ENCODE data around the gene AGPAT1.

The AGPAT1 gene

GRCh38 chr6:32173051-32173727, 2.7 kb downstream of the AGPAT1 start:
- DNase-seq: no peak

- DNase-seq: no peak
Measured at GRCh38 chr6:32171234-32171633, 4.7 kb downstream of the AGPAT1 start.

GRCh38 chr6:32170294-32170693, 5.6 kb downstream of the AGPAT1 start:
- no peak for DNase-seq

- no peak for DNase-seq
Measured at GRCh38 chr6:32168807-32169591, 6.9 kb downstream of the AGPAT1 start.

- no peak for DNase-seq
Measured at GRCh38 chr6:32168350-32168749, 7.5 kb downstream of the AGPAT1 start.

DNA sequence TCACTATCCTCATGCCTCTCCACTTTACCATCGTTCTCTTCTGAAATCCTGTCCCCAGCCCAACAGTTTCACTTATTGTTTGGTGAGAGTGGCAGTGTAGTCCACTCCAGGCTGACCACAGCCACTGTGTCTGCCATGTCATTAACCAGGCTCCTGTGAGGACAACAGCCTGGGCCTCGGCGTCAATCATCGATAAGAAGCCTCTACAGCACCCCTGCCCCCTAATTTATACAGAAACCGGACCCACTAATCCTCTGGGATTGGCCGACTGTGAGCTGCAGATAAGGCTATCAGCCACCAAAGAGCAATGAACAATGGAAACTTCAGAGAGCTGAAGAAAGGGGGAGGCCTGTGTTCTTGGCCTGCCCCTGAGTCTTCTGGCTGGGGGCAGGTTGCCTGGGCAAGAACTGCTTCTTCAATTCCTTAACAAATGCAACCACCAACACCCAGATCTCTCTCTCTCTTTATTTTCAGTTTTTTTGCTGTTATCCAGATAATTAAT, 8.1 kb downstream of the AGPAT1 start:
- no peak for DNase-seq

DNA sequence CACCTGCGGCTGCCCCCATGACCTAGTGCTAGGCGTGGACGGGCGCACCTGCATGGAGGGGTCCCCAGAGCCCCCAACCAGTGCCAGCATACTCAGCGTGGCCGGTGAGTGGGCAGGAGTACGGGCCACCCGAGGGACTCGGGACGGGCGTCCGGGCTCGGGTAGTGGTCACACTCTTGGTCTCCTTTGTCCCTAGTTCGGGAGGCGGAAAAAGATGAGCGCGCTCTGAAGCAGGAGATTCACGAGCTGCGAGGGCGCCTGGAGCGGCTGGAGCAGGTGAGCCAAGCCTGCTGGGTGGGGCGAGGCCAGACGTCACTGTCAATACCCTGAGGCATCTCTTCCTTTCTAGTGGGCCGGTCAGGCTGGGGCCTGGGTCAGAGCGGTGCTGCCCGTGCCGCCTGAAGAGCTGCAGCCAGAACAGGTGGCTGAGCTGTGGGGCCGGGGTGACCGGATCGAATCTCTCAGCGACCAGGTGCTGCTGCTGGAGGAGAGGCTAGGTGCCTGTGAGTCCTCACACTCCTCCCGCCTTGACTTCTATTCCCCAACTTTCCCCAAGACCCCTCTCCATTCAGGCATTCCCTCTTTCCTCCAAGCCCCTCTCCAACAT, 8.6 kb downstream of the AGPAT1 start:
- no peak for DNase-seq

- DNase-seq: no peak
Measured at GRCh38 chr6:32166411-32167061, 9.3 kb downstream of the AGPAT1 start.

DNA sequence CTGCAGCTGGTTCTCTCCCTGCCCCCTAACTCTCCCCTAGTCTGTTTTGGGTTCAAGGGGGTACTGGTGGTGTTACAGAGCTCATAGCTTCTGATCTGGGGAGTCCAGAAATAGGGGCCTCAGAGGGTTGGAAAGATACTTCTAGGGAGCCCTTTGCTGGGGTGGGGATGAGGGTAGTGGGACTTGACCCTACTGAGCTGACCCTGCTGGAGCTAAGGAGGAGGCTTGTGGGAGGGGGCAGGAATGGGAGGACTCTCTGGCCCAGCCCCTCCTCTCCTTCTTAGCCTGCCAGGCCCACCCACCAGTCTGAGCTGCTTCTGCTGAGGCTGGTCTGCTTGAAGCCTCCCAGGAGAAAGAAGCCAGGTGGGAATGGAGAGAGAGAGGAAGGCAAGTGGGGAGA, 11.6 kb downstream of the AGPAT1 start, which contains the start of gene EGFL8:
Gene EGFL8, plus strand, starts transcription at position 301 of the 400 bp plus-strand sequence. CDS start 1,571 bp downstream, outside the sequence.
- no peak for DNase-seq

DNA sequence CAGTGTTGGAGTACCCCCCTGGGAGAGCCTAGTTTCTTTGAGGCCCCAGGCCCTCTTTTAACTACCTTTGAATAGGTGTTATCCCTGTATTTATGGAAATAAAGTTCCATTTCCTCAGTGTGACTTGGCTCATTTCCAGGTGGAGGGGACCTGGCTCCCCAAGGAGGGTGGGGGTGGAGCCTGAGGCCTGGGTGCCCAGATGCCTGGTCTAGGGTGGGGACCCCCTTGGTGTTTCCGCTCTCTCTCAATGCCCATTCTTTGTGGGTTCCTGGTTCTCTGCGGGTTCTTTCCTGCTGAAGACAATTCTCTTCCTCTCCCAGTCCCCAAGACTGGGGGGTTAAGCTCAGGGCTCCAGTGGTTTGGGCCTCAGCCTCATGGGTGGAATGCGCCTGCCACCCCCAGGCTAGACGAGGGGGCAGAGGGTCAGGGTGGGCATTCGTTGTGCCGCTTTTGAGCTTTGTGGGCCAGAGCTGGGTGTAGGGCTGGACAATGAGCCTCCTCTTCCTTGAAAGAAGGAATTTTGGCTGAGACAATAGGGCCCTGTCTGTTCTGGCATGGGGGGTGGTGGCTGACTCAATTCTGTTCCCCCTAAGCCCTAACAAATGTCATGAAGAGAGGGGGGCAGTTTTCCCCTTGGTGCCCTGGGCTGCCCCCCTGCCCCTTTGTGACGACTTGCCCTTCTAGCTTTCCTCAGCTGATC, 12.2 kb downstream of the AGPAT1 start:
- DNase-seq: peak in 3 of 51 donors; percentile 9 to 52 (median 49)

- no peak for DNase-seq
Measured at GRCh38 chr6:32158052-32158451, 17.8 kb downstream of the AGPAT1 start.

- DNase-seq: no peak
Measured at GRCh38 chr6:32156891-32157290, 19.0 kb downstream of the AGPAT1 start.

GRCh38 chr6:32154514-32155161, 21.2 kb downstream of the AGPAT1 start:
- DNase-seq: peak in 33 of 51 donors; percentile 16 to 82 (median 55)

GRCh38 chr6:32153564-32154513, 22.0 kb downstream of the AGPAT1 start, which contains the start of gene PPT2:
Gene PPT2 (plus strand): TSS chr6:32154141. CDS start chr6:32154595, 454 bp downstream.
- DNase-seq: peak in 50 of 51 donors; percentile 49 to 94 (median 82)

DNA sequence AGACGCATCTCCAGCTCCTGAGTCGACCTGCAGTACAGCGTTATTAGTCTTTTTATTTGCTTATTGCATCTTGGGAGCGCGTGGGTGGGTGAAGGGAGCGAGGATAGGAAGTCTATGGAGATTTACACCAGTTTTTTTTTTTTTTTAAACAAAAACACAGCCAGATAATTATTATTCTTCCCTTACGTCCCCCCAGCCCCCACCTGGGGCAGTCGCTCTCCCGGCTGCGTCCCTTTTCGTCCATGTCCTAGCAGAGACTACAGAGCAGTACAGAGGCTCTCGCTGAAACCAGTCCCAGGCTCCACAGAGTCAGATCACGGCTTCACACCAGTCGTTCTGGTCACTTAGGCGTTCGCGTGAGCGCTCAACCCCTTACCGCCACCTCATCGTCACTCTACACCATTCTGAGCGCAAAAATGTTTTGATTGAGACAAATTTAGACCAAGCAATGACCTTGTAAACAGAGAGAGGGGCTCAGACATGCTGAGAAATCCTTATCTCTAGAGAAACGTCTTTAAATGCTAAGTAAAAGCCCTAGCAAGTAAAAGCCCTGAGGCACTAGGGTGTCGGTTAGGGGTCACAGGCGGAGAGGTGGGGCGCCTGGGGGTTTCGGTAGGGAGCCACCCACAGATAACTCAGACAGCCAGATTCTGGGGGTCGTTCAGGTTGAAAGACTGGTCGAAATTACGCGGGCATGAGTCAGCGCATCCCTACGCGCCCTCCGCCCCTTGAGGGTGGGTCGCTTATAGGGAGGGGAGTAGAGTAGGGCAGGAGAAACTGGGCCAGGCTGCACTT, 22.9 kb downstream of the AGPAT1 start:
- peak in 19 of 51 donors; percentile 9 to 63 (median 30) for DNase-seq

- peak in 15 of 51 donors; percentile 9 to 59 (median 30) for DNase-seq
Measured at GRCh38 chr6:32151863-32152768, 23.8 kb downstream of the AGPAT1 start, which contains the start of gene PRRT1. Gene PRRT1 (minus strand): TSS chr6:32151939. CDS start chr6:32151827, 112 bp downstream.
